HEK293 (cell line): ENCODE results near the gene MRPL4.

ENCODE experiments used
- CTCF ChIA-PET: fragments of 350-600 bp; formaldehyde crosslinking; extraction: SDS; loops from one replicate; lab custom pipeline; 2021; ENCODE audit warnings: antibody characterized with exemption; lab: Yijun Ruan, JAX
- POLR2A ChIA-PET: fragments of 300-600 bp; formaldehyde crosslinking; extraction: SDS; loops from one replicate; lab custom pipeline; 2020; ENCODE audit warnings: antibody characterized with exemption, inconsistent platforms; lab: Yijun Ruan, JAX
- H3K27ac ChIP-seq: fragments of 200-500 bp; sonication (Bioruptor generic); 2 replicates; pipeline ENCODE4 v1.5.1; 2014; ENCODE audit warnings: low read depth, low read length, control low read depth, inconsistent platforms; ENCODE audit errors: extremely low read depth
- H3K36me3 ChIP-seq, 2 experiments: fragments of 200-500 bp in 1 of 2; sonication (Bioruptor generic) in 1 of 2; 1 replicate in 1 of 2; 2 replicates in 1 of 2; pipeline ENCODE4 v1.5.1; 2014 to 2017; ENCODE audit warnings: inconsistent platforms in 2 of 2, low read length in 2 of 2; ENCODE audit not compliant: control insufficient read depth in 2 of 2, insufficient read depth in 1 of 2
- H3K4me1 ChIP-seq: fragments of 200-500 bp; sonication (Bioruptor generic); 2 replicates; pipeline ENCODE4 v1.5.1; 2014; ENCODE audit warnings: mild to moderate bottlenecking, low read length, inconsistent platforms; ENCODE audit not compliant: control insufficient read depth, insufficient read depth
- H3K4me3 ChIP-seq: 2 replicates; pipeline ENCODE4 v1.5.1; 2011; ENCODE audit warnings: low read depth, mild to moderate bottlenecking, control low read depth, low read length, moderate library complexity
- H3K9me3 ChIP-seq: fragments of 200-500 bp; sonication (Bioruptor generic); 2 replicates; pipeline ENCODE4 v1.5.1; 2014; ENCODE audit warnings: low read depth, low read length, inconsistent platforms; ENCODE audit not compliant: control insufficient read depth, insufficient read depth
- IKZF3 ChIP-seq: fragments of 450-650 bp; IDR thresholded peaks from 2 replicates; pipeline ENCODE4 v1.5.0; 2018; ENCODE audit warnings: missing biosample characterization, mild to moderate bottlenecking, missing genetic modification characterization, moderate library complexity
- SCRT1 ChIP-seq: fragments of 450-650 bp; formaldehyde crosslinking; IDR thresholded peaks from 2 replicates; pipeline ENCODE4 v1.5.1; 2016; ENCODE audit warnings: missing biosample characterization, missing genetic modification characterization, borderline replicate concordance
- ZEB2 ChIP-seq: fragments of 450-650 bp; formaldehyde crosslinking; IDR thresholded peaks from 2 replicates; pipeline ENCODE4 v1.5.1; 2016; ENCODE audit warnings: missing biosample characterization, missing genetic modification characterization
- ZNF121 ChIP-seq: fragments of 450-650 bp; formaldehyde crosslinking; IDR thresholded peaks from 2 replicates; pipeline ENCODE4 v1.5.1; 2016; ENCODE audit warnings: missing biosample characterization, missing genetic modification characterization
- ZNF184 ChIP-seq: fragments of 450-650 bp; IDR thresholded peaks from 2 replicates; pipeline ENCODE4 v1.5.1; 2018; ENCODE audit warnings: missing biosample characterization, mild to moderate bottlenecking, missing genetic modification characterization
- ZNF473 ChIP-seq: fragments of 450-650 bp; formaldehyde crosslinking; IDR thresholded peaks from 2 replicates; pipeline ENCODE4 v1.5.1; 2017; ENCODE audit warnings: missing biosample characterization, missing genetic modification characterization
- ZNF585B ChIP-seq: fragments of 450-650 bp; formaldehyde crosslinking; IDR thresholded peaks from 2 replicates; pipeline ENCODE4 v1.5.1; 2016; ENCODE audit warnings: missing biosample characterization, missing genetic modification characterization
- ZSCAN30 ChIP-seq: fragments of 450-650 bp; IDR thresholded peaks from 2 replicates; pipeline ENCODE4 v1.5.1; 2018; ENCODE audit warnings: missing biosample characterization, mild to moderate bottlenecking, missing genetic modification characterization, moderate library complexity
- TF ChIP-seq, protein P1 (sequence below): fragments of 450-650 bp; IDR thresholded peaks from 2 replicates; pipeline ENCODE4 v1.5.1; 2018; ENCODE audit warnings: missing biosample characterization, mild to moderate bottlenecking, missing genetic modification characterization
- TF ChIP-seq, protein P2 (sequence below): fragments of 450-650 bp; formaldehyde crosslinking; IDR thresholded peaks from 2 replicates; pipeline ENCODE4 v1.5.1; 2016; ENCODE audit warnings: missing biosample characterization, missing genetic modification characterization
- TF ChIP-seq, protein P3 (sequence below): fragments of 450-650 bp; IDR thresholded peaks from 2 replicates; pipeline ENCODE4 v1.5.1; 2018; ENCODE audit warnings: missing biosample characterization, missing genetic modification characterization
- TF ChIP-seq, protein P4 (sequence below): fragments of 450-650 bp; formaldehyde crosslinking; IDR thresholded peaks from 2 replicates; pipeline ENCODE4 v1.5.1; 2016; ENCODE audit warnings: missing biosample characterization, missing genetic modification characterization, borderline replicate concordance
- TF ChIP-seq, protein P5 (sequence below): fragments of 450-650 bp; formaldehyde crosslinking; IDR thresholded peaks from 2 replicates; pipeline ENCODE4 v1.5.1; 2016; ENCODE audit warnings: missing biosample characterization, missing genetic modification characterization

Gene MRPL4

DNA sequence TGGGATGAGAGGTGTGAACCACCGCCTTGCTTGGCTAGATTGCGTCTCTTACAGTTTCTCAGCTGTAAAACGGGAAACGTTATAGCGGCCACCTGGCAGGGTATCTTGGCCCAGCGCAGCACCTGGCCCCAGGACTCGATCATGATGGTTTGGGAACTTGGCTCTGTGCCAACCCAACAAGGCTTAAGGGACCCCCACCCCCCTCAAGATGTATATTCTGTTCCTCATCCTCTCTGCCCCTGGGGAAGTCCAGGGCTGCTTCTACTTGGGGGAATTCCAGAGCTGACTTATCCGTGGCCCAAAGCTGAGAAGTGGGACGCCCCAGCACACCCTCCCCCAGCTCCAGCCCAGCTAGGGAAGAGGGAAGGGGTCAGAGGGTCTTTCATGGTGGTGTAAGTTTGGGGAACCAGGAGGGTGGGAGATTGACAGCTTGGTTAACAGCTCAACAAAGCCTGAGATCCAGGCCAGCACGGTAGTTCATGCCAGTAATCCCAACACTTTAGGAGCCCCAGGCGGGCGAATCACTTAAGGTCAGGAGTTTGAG is 19.6 kb downstream of the MRPL4 start (continued):
- TF ChIP-seq, protein P1, sequence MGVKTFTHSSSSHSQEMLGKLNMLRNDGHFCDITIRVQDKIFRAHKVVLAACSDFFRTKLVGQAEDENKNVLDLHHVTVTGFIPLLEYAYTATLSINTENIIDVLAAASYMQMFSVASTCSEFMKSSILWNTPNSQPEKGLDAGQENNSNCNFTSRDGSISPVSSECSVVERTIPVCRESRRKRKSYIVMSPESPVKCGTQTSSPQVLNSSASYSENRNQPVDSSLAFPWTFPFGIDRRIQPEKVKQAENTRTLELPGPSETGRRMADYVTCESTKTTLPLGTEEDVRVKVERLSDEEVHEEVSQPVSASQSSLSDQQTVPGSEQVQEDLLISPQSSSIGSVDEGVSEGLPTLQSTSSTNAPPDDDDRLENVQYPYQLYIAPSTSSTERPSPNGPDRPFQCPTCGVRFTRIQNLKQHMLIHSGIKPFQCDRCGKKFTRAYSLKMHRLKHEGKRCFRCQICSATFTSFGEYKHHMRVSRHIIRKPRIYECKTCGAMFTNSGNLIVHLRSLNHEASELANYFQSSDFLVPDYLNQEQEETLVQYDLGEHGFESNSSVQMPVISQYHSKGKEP (tag by site-specific recombination): no peak
- peak; percentile 34; the same call in 1 of the 2 replicates for TF ChIP-seq ZNF184 (tag by site-specific recombination)
- TF ChIP-seq IKZF3 (tag by site-specific recombination): no peak
- no peak for TF ChIP-seq ZEB2 (tag by site-specific recombination)
- no peak for TF ChIP-seq ZSCAN30
- TF ChIP-seq, protein P2, sequence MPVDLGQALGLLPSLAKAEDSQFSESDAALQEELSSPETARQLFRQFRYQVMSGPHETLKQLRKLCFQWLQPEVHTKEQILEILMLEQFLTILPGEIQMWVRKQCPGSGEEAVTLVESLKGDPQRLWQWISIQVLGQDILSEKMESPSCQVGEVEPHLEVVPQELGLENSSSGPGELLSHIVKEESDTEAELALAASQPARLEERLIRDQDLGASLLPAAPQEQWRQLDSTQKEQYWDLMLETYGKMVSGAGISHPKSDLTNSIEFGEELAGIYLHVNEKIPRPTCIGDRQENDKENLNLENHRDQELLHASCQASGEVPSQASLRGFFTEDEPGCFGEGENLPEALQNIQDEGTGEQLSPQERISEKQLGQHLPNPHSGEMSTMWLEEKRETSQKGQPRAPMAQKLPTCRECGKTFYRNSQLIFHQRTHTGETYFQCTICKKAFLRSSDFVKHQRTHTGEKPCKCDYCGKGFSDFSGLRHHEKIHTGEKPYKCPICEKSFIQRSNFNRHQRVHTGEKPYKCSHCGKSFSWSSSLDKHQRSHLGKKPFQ (tag by site-specific recombination): 0 out of 2 replicates have a peak, but pooled peaks have one; percentile 22

DNA sequence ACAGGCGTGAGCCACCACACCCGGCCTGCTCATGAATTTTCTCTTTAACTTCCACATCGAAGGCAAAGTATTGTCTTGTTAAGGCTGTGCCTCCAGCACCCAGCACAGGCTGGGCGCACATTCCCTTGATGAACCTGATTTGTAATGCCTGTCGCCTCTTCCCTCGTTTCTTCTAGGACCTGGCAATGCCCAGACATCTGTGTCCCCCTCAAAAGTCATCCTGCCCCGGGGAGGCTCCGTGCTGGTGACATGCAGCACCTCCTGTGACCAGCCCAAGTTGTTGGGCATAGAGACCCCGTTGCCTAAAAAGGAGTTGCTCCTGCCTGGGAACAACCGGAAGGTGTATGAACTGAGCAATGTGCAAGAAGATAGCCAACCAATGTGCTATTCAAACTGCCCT is 22.6 kb downstream of the MRPL4 start:
- no peak for TF ChIP-seq ZNF473 (tag by site-specific recombination)
- TF ChIP-seq, protein P3, sequence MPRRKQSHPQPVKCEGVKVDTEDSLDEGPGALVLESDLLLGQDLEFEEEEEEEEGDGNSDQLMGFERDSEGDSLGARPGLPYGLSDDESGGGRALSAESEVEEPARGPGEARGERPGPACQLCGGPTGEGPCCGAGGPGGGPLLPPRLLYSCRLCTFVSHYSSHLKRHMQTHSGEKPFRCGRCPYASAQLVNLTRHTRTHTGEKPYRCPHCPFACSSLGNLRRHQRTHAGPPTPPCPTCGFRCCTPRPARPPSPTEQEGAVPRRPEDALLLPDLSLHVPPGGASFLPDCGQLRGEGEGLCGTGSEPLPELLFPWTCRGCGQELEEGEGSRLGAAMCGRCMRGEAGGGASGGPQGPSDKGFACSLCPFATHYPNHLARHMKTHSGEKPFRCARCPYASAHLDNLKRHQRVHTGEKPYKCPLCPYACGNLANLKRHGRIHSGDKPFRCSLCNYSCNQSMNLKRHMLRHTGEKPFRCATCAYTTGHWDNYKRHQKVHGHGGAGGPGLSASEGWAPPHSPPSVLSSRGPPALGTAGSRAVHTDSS (tag by site-specific recombination): no peak
- no peak for TF ChIP-seq ZNF585B
- TF ChIP-seq, protein P4, sequence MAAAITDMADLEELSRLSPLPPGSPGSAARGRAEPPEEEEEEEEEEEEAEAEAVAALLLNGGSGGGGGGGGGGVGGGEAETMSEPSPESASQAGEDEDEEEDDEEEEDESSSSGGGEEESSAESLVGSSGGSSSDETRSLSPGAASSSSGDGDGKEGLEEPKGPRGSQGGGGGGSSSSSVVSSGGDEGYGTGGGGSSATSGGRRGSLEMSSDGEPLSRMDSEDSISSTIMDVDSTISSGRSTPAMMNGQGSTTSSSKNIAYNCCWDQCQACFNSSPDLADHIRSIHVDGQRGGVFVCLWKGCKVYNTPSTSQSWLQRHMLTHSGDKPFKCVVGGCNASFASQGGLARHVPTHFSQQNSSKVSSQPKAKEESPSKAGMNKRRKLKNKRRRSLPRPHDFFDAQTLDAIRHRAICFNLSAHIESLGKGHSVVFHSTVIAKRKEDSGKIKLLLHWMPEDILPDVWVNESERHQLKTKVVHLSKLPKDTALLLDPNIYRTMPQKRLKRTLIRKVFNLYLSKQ (tag by site-specific recombination): no peak
- TF ChIP-seq, protein P5, sequence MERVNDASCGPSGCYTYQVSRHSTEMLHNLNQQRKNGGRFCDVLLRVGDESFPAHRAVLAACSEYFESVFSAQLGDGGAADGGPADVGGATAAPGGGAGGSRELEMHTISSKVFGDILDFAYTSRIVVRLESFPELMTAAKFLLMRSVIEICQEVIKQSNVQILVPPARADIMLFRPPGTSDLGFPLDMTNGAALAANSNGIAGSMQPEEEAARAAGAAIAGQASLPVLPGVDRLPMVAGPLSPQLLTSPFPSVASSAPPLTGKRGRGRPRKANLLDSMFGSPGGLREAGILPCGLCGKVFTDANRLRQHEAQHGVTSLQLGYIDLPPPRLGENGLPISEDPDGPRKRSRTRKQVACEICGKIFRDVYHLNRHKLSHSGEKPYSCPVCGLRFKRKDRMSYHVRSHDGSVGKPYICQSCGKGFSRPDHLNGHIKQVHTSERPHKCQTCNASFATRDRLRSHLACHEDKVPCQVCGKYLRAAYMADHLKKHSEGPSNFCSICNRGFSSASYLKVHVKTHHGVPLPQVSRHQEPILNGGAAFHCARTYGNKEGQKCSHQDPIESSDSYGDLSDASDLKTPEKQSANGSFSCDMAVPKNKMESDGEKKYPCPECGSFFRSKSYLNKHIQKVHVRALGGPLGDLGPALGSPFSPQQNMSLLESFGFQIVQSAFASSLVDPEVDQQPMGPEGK: no peak
- CTCF ChIA-PET: interaction anchor here (1.0 to 1.2 kb wide), 2 partner anchors 16 to 114 kb away, joined by 3 to 4 read pairs; no protein-coding TSS in a partner anchor
- POLR2A ChIA-PET: interaction anchor here (0.6 to 1.6 kb wide), 4 partner anchors 15 to 123 kb away, joined by 3 read pairs; partner anchors contain the start of gene ICAM5
- Histone ChIP-seq H3K27ac (no peak overlapping the region), H3K9me3 (no peaks in the 10 kb centered on the region), H3K36me3 (no peaks in the 10 kb centered on the region), H3K4me3 (no peak overlapping the region), H3K4me1 (no peaks in the 10 kb centered on the region)

DNA sequence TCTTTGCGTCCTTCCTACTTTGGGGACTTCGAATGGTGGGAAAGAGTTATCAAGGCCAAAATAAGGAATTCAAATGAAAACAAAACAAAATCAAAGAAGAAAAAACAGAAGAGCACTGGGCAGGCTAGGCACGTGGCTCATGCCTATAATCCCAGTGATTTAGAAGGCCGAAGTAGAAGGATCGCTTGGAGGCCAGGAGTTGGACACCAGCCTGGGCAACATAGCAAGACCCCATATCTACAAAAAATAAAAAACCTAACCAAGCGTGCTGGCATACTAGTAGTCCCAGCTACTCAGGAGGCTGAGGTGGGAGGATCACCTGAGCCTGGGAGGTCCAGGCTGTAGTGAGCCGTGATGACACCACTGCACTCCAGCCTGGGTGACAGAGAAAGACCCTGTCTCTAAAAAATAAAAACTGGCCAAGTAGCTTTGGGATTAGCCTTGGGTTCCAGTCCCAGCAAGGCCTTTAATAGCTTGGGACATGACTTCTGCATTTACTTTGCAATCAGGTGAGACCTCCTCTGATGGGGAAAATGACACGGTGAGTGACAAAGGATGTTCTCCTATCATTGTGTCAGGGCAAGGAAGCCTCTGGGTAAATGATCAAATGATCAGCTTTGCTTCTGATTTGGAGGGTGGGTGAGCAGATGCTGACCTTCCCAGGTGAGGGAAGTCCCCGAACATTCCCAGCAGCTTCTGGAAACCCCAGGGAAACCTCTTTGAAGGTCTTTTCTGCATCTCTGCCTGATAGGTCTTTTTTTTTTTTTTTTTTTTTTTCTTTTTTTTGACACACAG is 26.0 kb downstream of the MRPL4 start:
- H3K27ac ChIP-seq: no peak overlapping the region
- POLR2A ChIA-PET: interaction anchor here (0.7 to 1.4 kb wide), 3 partner anchors 12 to 56 kb away, joined by 4 to 5 read pairs (median 5); partner anchors contain the start of gene ICAM5
- H3K4me1 ChIP-seq: no peaks in the 10 kb centered on the region
- H3K36me3 ChIP-seq: no peaks in the 10 kb centered on the region
- no peaks in the 10 kb centered on the region for H3K9me3 ChIP-seq
- CTCF ChIA-PET: interaction anchor here (0.6 to 2.5 kb wide), 4 partner anchors 9 to 138 kb away, joined by 3 to 14 read pairs (median 4); no protein-coding TSS in a partner anchor
- TF ChIP-seq SCRT1 (tag by site-specific recombination) (no peak), ZNF121 (tag by site-specific recombination) (peak; percentile 90)
- no peak overlapping the region for H3K4me3 ChIP-seq
